GM19238 (cell line): ENCODE data around the gene CSNK2A1.
"Not testable (repeated sequence)": the region's sequence is repeated elsewhere in the genome, so short reads cannot be mapped to it uniquely, and the experiment has no call there.

Experiments
- DNase-seq: peaks from one replicate; pipeline ENCODE4 v3.0.0; 2011; ENCODE audit warnings: low spot score; ENCODE audit not compliant: insufficient read length

CSNK2A1 gene

DNA sequence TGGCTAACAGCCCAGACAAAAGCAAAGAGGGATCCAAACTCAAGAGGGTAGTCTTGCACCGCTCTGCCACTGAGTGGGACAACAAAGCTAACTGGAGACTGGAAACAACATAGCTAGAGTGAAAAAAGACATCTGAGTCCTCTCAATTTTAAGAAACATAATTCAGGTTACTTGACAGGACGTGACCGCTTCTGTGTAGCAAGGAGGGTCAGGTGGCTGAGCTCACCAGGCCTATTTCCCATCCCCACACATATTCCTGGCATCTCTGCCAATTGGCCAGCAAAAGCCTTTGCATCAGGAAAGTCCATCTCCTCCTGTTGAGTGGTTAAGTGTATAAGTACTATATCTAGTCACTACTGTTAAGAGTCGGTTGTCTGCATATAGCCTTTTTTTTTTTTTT lies 55.9 kb downstream of the CSNK2A1 start:
- DNase-seq, result no peak

DNA sequence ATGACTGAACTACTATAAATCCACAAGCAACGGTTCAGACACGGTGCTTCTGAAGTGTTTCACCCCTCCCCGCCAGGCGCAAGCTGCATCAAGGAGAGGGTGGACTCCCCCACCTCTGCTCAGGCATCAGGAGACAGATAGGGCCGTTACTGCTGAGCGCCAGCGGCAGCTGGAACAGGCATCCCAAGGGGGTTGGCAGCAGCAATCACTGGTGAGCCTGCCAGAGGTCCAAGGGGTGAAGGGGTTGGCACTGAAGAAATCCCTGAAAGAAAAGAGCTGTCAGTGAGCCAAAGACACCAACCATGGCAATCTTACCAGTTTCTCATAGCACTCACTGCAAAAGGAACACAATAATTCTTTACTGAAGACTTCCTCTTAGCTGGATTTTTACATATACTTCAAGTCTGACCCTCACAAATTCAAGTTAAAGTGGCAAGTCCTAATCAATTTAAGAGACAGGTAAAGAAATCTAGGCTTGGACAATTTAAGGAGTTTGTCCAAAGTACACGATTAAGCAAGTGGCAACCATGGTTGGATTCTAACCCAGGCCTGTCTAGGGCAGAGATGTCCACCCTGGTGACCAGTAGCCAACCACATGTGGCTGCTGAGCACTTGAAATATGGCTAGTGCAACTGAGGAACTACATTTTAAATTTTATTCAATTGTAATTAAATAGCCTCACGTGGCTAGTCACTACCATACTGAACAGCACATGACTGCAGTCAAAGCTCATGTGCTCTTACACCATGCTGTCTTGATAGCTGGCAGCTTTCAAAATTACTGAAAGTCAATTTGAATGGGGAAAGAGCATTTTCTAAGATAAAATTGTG lies 59.6 kb downstream of the CSNK2A1 start:
- DNase-seq, result no peak

DNA sequence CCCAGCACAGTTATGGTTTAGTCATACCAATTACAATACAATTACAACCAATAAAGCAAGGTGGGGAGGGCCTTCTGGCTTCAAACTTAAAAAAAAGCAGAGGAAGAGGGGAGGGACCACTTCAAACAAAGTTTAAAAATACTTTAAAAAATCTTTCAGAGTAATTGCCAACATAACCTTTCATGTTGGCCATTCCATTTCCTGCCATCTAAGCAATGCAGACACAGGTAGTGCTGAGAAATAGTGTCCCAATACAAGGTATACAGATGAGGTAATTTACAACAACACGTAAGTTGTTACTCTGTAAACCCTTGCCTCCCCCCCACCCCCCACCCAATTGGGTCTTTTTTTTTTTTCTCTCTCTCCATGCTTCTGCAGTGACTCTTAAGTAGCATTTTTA lies 62.4 kb downstream of the CSNK2A1 start:
- DNase-seq, result no peak

DNA sequence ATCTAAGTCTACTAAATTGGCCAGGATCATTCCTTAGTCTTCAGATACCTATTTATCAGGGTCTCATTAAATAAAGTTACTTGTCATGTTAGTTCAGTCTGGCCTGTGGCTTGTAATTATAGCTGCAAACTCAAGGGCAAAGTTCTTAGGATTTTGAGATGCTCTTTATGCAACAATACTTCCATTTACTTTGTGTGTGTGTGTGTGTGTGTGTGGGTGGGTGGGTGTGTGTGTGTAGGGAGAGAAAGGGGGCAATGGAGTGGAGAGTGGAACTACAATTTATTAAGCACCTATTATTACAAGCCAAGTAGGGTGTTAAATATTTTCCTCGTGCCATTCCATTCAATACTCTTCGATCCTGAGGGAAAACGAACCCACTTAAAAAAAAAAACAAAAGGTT lies 63.5 kb downstream of the CSNK2A1 start:
- no peak for DNase-seq

DNA sequence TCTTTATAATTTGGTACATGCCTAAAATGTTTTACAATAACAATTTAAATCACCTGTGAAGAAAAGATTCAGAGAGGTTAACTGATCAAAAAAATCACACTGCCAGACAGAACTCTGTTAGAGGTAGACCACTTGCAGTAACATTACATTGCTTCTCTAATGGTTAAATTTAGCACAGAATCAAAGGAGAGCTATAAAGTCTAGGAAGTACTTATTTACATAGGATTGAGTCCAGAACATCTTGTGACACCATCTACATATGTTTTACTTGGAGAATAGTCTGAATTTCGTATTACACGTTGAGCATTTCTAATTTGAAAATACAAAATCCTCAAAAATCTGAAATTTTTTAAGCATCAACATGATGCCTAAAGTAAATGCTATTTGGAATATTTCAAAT lies 64.1 kb downstream of the CSNK2A1 start:
- no peak for DNase-seq

DNA sequence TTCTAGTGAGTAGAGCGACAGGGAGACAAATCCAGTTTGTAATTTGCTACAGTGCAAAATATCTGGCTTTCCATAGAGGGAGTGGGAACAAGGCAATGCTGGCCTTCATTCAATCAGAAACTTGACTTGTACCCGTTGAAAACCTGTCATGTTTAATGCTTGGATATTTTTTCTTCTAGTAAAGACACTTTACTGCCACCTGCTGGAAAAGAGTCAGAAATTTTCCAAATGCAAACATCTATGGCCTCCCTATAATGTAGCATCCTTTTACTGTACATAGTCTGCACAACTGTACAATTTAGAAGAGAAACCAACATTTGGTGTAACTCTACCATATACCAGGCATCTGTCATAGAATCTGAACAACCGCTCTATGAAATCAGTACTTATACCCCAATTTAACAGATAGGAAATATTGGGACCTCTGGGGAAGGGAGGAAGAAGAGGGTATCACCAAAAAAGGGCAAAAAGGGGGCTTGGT lies 64.6 kb downstream of the CSNK2A1 start:
- peak; percentile 12 for DNase-seq

DNA sequence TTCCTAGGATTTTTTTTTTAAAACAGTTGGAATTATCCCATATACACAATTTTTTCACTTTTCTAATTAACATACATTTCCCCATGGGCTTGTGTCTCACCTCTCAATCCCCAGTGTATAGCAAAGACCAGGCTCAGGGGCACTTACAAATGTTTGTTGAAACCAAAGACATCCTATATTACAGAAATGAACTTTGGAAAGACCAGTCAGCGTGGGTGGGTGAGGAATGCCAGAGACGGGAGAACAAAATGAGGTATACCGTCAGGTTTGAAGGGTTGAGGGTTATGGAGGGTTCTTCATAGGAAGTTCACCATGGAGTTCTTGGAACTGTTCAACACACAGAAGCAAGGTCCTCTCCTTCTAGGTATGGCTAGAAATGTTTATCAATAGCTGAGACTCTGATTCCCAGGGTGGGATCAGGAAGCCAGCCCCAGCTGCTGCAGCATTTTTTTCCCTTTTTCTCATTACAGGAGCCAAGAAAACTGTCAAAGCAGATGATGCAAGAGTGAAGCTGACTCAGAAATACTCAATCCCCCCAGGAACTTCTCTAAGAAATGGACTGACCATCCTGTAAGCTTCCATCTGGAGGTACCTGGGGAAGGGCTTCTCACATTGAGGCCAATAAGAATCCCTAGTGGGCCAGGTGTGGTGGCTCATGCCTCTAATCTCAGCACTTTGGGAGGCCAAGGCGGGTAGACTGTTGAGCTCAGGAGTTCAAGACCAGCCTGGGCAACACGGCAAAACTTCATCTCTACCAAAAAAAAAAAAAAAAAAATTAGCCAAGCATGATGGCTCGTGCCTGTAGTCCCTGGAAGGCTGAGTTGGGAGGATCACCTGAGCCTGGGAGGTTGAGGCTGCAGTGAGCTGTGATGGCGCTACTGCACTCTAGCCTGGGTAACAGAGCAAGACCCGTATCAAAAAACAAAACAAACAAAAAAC lies 65.3 kb downstream of the CSNK2A1 start:
- DNase-seq, result no peak

DNA sequence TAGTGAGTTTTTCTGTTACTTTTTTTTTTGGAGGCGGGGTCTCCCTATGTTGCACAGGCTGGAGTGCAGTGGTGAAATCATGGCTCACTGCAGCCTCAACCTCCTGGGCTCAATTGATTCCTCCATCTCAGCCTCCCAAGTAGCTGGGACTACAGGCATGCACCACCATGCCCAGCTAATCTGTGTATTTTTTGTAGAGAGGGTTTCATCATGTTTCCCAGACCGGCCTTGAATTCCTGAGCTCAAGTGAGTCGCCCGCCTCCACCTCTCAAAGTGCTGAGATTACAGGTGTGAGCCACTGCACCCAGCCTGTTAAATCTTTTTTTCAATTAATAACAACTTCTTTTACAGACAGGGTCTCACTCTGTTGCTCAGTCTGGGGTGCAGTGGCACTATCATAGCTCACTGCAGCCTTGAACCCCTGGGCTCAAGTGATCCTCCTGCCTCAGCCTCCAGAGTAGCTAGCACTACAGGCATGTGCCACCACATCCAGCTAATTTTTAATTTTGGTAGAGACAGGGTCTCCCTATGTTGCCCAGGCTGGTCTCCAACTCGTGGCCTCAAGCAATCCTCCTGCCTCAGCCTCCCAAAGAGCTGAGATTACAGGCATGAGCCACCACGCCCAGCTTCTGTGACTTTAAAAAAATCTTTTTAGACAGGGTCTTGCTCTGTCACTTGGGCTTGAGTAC lies 66.9 kb downstream of the CSNK2A1 start:
- DNase-seq, result not testable (repeated sequence)

DNA sequence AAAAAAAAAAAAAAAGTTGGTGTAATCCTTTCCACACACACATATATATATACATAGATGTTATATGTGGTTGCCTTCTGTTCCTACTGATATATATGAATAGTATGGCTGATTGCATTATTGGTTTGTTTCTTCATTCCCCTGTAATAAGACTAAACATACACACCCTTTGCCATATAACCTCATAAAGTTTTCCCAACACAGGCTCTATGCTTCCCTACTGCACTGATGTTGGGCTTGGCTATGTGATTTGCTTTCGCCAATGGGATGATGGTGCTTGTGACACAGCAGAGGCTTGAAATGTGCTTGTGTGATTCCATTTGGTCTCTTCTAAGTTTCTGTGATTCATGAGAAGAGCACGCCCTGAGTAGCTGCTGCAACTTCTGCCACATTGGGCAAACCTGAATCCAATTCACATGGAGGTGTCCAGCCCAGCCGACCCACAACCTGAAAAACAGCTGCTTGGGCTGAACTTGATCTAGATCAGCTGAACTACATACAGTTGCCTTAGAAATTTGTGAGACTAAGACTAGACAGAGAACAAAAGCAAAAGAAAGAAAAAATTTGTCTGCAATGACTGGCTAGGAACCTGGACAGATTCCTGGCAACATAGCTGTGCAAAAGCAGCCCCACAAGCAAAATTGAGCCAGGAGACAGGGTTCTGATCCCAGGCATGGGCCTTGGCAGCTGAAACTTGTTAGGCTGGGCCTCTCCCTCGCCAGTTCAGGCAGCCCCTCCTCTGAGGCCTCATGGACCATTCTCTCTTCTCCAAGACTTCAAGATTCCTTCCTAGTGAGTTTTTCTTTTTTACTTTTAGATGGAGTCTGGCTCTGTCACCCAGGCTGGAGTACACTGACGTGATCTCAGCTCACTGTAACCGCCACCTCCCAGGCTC lies 67.9 kb downstream of the CSNK2A1 start:
- DNase-seq, result no peak

DNA sequence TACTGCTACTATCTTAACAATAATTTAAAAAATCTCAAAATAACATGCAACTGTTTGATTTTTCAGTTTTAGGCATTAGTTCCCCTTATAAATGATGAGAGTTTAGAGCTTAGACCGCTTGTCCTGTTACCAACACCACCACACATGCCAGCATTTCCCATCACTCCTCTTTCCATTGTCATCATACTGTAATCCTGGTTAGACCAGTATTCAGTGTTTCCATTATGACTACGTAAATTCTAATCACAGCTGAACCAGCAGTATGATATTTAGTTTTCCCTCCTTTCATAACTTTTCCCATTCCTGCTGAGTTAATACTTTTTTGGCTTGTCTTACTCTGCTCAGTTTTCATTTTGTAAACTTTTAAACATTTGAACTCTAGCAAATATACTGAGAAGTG lies 69.0 kb downstream of the CSNK2A1 start:
- DNase-seq, result no peak

DNA sequence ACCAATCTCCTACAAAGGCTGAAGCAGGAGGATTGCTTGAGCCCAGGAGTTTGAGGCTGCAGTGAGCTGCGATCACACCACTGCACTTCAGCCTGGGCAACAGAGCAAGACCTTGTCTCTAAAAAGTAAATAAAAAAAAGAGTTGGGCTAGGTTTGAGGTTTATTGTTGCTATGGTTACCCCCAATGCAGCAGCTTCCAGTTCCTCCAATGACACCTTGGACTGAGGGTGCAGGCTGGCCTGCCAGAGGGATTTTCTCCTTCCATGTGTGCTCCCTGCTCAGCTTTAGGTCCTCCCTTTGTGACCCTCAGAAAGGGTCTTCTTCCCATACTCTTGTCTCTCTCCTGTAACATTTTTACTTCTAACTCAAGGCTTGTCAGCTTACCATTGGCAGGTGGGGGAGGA lies 70.7 kb downstream of the CSNK2A1 start:
- no peak for DNase-seq

DNA sequence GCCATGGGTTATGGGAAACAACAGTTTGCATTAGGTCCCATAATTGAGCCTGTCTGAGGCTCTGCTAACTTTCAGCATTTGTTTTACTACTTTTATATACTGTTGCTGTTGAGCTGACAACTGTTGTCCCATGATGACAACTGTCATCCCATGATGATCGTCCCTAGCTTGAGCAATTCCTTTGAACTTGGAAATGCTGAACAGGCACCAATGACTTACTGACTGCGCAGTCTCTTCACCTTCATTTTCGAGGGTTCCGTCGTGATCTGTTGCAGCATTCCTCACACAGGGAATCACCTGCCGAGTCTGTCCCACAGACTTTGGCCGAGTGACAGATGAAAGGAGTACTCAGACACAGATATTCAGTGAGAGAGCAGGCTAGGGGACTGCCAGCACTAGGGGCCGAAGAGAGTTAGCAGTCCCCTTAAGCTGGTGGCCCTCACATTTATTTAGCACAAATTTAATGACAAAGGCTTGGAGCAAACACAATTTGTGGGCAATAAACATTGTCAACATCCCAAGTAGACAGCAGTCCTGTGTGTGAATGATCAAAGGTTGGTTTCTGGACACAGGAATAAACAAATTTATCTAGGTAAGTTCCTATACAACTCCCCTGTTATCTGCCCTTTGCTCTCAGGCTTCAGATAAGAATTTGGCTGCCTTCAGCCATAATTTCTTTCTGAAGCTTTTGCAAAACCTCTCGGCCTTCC lies 71.3 kb downstream of the CSNK2A1 start:
- DNase-seq, result no peak

DNA sequence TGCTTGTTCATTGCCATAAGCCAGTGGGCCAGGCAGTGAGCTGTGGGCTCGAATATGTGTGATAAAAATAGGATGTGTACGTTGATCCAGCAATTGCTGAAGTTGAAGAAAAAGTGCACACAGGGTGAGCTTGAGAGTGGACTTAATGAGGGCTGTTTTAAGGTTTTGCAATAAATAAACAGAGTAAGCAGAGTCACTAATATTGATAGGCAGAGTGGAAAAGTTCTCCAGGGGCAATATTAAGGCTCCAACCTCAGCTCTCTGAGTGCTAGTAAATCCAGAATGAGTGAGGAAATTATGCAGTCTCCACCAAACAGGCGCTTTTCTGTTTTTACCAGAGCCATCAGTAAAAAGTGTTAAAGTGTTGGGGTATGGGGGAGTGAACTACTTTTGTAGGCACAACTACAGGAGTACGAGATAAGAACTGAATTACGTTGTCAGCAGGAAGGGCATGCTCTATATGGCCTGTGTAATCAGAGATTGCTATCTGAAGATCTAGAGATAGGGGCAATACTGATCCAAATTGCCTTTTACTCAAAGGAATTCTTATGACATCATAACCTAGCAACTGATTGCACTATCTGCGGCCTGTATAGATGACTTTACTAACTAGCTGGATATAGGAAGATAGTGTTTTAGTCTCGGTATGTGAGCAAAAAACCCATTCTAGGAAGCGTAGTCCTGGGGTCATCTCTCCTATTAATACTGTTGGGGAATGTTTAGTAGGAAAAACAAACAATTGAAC lies 73.7 kb downstream of the CSNK2A1 start:
- DNase-seq, result no peak

DNA sequence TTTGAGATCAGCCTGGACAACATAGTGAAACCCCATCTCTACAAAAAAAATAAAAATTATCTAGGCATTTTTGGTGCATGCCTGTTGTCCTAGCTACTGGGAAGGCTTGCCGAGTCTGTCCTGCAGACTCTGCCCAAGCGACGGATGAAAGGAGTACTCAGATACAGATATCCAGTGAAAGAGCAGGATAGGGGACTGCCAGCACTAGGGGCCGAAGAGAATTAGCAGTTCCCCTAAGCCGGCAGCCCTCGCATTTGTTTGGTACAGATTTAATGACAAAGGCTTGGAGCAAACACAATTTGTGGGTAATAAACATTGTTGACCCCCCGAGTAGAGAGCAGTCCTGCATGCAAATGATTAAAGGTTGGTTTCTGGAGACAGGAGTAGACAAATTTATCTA lies 75.8 kb downstream of the CSNK2A1 start:
- DNase-seq, result no peak

DNA sequence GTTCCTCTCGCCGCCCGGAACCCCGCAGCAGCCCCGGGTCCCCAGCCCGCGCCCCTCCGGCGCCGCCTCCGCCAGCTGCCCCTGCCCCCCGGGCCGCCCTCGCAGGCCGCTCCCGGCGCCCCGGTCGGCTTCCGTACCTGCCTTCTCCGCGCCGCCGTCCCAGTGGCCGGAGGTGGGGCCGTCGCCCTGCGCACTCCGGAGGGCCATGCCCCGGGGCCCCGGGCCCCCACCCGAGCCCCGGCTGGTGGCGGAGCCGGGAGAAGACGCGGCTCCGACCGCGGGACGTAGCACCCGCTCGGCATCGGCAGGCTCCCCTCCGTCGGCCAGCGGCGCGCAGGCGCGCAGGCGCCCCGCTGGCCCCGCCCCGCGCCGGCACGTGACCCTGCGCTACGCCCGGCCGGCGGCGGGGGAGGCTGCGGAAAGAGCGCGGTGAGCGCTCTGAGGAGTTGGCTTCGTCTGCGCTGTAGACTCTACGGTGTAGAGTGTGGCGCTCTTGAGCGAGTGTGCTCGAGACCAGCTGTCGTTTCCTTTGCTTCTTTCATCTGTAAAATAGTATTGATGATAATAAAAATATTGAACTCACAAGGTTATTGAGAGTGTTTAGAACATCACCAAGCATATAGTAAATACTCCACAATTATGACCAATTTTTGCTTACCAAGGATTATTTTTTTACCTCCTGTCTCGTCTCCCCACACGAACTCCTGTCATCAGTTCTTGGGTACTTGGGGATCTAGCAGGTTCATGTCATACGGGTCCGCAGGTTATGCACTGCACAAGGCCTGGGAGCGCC lies 81.2 kb downstream of the CSNK2A1 start, which contains the start of gene TBC1D20:
TSS of gene TBC1D20 (minus strand) at position 335 of the 793 bp plus-strand sequence. CDS start at position 207, 128 bp downstream.
- peak; percentile 92 for DNase-seq

DNA sequence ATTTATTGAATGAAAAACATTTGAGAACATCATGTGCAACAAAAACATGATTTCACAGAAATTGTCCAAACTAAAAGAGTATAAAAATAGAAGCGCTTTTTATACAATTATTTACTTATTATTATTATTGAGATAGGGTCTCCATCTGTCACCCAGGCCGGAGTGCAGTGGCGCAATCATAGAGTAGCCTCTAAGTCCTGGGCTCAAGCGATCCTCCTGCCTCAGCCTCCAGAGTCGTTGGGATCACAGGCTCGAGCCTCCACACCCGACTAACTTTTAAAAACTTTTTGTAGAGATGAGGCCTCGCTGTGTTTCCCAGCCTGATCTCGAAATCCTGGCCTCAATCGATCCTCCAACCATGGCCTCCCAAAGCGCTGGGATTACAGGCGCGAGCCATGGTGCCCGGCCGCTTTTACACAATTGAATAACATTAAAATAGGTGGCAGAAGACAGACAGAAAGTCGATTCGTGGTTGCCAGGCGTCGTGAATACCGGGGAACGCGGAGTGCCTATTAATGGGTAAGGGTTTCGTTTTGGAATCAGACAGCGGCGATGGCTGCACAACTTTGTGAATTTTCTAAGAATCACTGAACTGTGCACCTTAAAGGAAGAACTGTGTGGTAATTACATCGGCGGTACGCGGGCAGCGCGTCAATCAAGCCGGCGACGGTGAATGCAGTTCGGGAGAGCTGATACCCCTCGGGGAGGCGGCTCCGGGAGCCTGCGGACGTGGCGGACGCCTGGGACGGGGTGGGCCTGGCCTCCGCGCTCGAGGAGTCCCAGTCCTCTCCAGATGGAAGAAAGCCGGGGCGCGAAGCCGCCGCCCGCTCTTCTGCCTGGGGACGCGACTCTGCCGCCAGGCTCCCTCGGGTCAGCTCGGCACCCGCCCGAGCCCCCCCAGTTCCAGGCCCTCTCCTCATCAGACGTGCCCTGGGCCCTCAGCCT lies 82.1 kb downstream of the CSNK2A1 start:
- DNase-seq, result peak; percentile 63

DNA sequence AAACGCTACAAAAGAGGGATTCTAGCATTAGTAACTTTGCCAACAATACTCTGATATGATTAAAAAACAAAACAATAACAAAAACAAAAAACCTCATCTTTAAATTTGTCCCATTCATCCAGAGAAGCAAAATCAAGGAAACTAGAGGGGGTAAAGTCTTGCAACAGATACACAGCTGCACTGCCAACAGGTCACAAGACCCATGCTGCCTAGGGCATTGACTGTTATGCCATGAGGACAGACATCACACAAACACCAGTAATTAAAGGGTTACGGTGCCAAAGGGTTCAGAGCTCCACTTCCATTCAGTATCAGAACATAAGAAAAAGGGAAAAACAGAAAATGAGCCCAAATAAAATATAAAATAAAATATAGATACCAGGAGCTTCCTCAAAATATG lies 82.9 kb downstream of the CSNK2A1 start:
- no peak for DNase-seq
